Adrenal gland (tissue), 5 donors: ENCODE data around the gene KLHDC4.

ENCODE experiments used
- POLR2A ChIP-seq, 2 donors: fragments of 450-650 bp; IDR thresholded peaks; one replicate each; pipeline ENCODE4 v1.6.1; 2017; ENCODE audit warnings: antibody characterized with exemption in 2 of 2, mild to moderate bottlenecking in 2 of 2, moderate library complexity in 1 of 2
- TF ChIP-seq, protein P1 (sequence below), 6 experiments: fragments of 450-650 bp in 4 of 6; fragments of 200-600 bp in 2 of 6; sonication (generic) in 1 of 6; IDR thresholded peaks; 1 replicate in 5 of 6; 2 replicates in 1 of 6; pipeline versions ENCODE4 v1.5.1 to v1.8.0; 2016 to 2021; ENCODE audit warnings: antibody characterized with exemption in 6 of 6, mild to moderate bottlenecking in 2 of 6, moderate library complexity in 1 of 6
- donor health status: DM: no; HTN: no; CAD: no.

DNA sequence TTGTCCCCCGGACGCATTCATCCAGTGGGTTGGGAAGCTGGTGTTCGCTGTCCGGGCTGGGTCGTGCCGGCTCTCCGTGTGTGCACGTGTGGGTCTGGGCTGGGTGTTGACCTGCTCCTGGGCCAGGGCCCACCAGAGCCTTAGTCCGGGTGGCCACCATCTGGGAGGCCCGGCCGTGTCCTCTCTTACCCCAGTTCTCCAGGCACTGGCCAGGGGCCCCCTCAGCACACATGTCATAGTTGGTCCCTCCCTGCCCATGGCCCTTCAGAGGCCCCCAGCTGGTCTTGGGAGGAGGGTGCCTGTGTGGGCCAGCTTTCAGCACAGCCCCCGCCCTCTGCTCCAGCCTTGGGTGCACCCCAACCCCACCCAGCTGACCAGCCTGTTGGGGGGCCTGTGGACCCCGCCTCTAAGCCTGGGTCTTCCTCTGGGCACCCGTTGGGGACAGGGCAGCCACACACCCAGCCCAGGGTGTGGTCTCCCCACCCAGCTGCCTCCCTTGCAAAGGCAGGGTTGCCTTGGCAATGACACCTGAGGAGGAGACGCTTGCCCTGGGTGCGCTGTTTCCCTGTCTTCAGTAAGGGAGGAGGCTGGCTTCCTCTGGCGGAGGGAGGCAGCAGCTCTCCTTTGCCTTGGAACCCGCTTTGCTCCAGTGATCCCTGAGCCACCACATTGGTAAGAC is 86.1 kb downstream of the KLHDC4 start:
- no peak for TF ChIP-seq POLR2A (IDR thresholded peaks at IDR 0.05)
- TF ChIP-seq, protein P1, sequence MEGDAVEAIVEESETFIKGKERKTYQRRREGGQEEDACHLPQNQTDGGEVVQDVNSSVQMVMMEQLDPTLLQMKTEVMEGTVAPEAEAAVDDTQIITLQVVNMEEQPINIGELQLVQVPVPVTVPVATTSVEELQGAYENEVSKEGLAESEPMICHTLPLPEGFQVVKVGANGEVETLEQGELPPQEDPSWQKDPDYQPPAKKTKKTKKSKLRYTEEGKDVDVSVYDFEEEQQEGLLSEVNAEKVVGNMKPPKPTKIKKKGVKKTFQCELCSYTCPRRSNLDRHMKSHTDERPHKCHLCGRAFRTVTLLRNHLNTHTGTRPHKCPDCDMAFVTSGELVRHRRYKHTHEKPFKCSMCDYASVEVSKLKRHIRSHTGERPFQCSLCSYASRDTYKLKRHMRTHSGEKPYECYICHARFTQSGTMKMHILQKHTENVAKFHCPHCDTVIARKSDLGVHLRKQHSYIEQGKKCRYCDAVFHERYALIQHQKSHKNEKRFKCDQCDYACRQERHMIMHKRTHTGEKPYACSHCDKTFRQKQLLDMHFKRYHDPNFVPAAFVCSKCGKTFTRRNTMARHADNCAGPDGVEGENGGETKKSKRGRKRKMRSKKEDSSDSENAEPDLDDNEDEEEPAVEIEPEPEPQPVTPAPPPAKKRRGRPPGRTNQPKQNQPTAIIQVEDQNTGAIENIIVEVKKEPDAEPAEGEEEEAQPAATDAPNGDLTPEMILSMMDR (IDR thresholded peaks at IDR 0.05), result no peak
